ENCODE measurements around the gene ATF6B.

DNA sequence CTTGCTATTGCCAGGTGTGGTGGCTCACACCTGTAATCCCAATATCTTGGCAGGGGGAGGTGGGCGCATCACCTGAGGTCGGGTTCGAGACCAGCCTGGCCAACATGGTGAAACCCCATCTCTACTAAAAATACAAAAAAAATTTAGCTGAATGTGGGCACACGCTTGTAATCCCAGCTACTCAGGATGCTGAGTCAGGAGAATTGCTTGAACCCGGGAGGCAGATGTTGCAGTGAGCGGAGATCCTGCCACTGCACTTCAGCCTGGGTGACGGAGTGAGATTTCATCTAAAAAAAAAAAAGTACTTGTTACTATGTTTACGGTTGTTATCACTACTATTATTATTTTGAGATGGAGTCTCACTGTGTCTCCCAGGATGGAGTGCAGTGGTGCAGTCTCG lies 28.8 kb upstream of the ATF6B start:
- TF ChIP-seq CTCF (IDR thresholded peaks at IDR 0.05) (no peak), POLR2A (IDR thresholded peaks at IDR 0.05) (no peak)

Measured in gastroesophageal sphincter (tissue), 3 donors.